Right lobe of liver (tissue), 4 donors: ENCODE measurements around the gene ARSG.

Source experiments
- CTCF ChIP-seq, 4 donors: fragments of 200-600 bp in 3 of 4; fragments of 450-650 bp in 1 of 4; IDR thresholded peaks; one replicate each; pipeline versions ENCODE4 v1.5.1 to v1.8.0; 2016 to 2022; ENCODE audit warnings: antibody characterized with exemption in 4 of 4, mild to moderate bottlenecking in 2 of 4
- POLR2A ChIP-seq: fragments of 450-650 bp; IDR thresholded peaks from one replicate; pipeline ENCODE4 v1.6.1; 2017; ENCODE audit warnings: antibody characterized with exemption, mild to moderate bottlenecking
- donor health status: DM: no; HTN: no; CAD: no.
- donor health status: DM: no; HTN: no; CAD: no.
- donor health status: DM: no; HTN: yes; CAD: no.

DNA sequence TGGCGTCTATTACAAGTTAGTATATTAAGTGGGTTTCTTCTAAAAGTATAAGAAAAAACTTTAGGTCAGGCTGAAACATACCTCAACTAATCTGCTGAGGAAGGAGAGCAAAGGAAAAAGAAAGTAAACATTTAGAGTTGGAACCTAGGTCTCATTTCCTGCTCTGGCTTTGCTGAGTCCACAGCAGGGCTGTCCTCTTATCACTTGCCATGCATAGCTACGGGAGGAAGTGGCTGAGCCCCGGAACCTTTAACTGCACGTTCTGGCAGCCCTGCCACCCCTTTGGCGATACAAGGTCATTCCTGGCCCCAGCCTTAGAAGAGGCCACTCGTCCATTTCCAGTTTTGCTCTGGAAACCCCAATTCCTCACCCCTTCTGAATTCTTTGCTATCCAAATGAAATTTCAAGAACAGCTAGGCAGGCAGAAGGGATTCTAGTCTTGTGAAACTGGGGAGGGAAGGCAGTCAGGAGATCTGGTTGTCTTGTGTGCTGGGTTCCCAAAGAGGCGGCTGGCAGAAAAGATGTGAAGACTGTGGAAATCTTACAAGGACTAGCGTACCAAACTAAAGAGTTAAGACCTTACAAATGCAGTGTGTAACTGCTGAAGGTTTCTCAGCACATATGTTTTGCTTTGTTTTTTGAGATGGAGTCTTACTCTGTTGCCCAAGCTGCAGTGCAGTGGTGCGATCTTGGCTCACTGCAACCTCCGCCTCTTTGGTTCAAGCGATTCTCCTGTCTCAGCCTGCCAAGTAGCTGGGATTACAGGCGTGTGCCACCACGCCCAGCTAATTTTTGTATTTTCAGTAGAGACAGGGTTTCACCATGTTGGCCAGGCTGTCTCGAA lies 146.9 kb downstream of the ARSG start:
- TF ChIP-seq CTCF (IDR thresholded peaks at IDR 0.05) = no peak
- TF ChIP-seq POLR2A = no peak
